ENCODE data around the gene CELF1.

Gene CELF1

GRCh38 chr11:47443817-47444216 lies 109.1 kb downstream of the CELF1 start:
- Mint-ChIP-seq H3K27me3 (no peaks in the 10 kb centered on the region), H3K36me3 (no peaks in the 10 kb centered on the region), H3K27ac (no peak overlapping the region)

GRCh38 chr11:47443028-47443700 lies 109.8 kb downstream of the CELF1 start:
- Mint-ChIP-seq H3K36me3 (no peaks in the 10 kb centered on the region), H3K9me3 (no peaks in the 10 kb centered on the region), H3K4me1 (no peaks in the 10 kb centered on the region), H3K4me3 (no peak overlapping the region), H3K27ac (no peak overlapping the region), H3K27me3 (no peaks in the 10 kb centered on the region)

More at GRCh38 chr11:47443817-47444216, 109.1 kb downstream of the CELF1 start:
- no peak overlapping the region for H3K4me3 Mint-ChIP-seq
- no peaks in the 10 kb centered on the region for H3K4me1 Mint-ChIP-seq
- H3K9me3 Mint-ChIP-seq, result no peaks in the 10 kb centered on the region

DNA sequence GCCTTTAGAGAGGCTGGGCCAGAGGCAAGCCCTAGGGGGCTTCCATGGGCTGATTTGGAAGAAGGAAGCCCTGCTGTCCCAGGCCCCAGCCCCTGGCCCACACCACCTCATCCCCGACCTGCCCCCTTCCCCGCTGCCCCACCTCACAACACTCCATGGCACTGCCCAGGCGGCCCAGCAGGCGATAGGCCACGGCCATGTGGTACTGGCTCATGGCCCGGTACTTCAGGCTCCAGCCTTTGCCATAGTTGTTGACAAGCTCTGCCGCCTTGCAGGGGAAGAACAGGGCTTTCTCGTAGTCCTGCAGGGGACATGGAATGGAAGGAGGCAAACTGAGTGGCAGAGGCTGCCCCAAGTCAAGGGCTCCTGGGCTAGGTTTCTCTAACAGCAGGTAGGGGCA lies 110.4 kb downstream of the CELF1 start:
- H3K27me3 Mint-ChIP-seq, result no peaks in the 10 kb centered on the region
- H3K9me3 Mint-ChIP-seq, result no peaks in the 10 kb centered on the region
- H3K4me1 Mint-ChIP-seq, result no peaks in the 10 kb centered on the region
- no peak overlapping the region for H3K27ac Mint-ChIP-seq
- H3K36me3 Mint-ChIP-seq, result no peaks in the 10 kb centered on the region
- no peak overlapping the region for H3K4me3 Mint-ChIP-seq

GRCh38 chr11:47441421-47441820 lies 111.5 kb downstream of the CELF1 start:
- no peak overlapping the region for H3K4me3 Mint-ChIP-seq
- no peaks in the 10 kb centered on the region for H3K4me1 Mint-ChIP-seq
- no peaks in the 10 kb centered on the region for H3K36me3 Mint-ChIP-seq
- no peak overlapping the region for H3K27ac Mint-ChIP-seq
- no peaks in the 10 kb centered on the region for H3K27me3 Mint-ChIP-seq
- no peaks in the 10 kb centered on the region for H3K9me3 Mint-ChIP-seq

- H3K27me3 Mint-ChIP-seq, result no peaks in the 10 kb centered on the region
- no peaks in the 10 kb centered on the region for H3K9me3 Mint-ChIP-seq
- H3K4me1 Mint-ChIP-seq, result no peaks in the 10 kb centered on the region
- H3K27ac Mint-ChIP-seq, result no peak overlapping the region
- H3K36me3 Mint-ChIP-seq, result no peaks in the 10 kb centered on the region
- H3K4me3 Mint-ChIP-seq, result no peak overlapping the region
Observed at GRCh38 chr11:47440054-47440476, 112.9 kb downstream of the CELF1 start.

DNA sequence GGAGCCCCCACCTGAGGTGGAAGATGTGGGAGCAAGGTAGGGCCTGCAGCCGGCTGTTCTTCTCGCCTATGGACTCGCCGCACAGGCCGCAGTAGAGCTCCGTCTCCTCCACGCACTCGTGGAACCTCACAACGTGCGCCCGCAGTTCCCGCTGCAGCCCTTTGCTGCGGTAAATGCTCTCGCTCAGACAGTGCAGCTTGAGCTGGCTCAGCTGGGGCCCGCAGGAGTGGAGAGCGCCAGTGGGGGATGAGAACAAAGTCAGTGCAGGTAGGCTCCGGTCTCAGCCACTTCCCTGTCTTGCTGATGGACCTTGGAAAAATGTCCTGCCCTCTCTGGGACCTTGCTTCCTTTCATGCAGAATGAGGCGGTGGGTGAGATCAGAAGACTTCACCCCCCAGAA lies 114.2 kb downstream of the CELF1 start:
- Mint-ChIP-seq H3K4me1 (no peaks in the 10 kb centered on the region), H3K4me3 (no peak overlapping the region), H3K27me3 (no peaks in the 10 kb centered on the region), H3K27ac (no peak overlapping the region), H3K36me3 (no peaks in the 10 kb centered on the region), H3K9me3 (no peaks in the 10 kb centered on the region)

DNA sequence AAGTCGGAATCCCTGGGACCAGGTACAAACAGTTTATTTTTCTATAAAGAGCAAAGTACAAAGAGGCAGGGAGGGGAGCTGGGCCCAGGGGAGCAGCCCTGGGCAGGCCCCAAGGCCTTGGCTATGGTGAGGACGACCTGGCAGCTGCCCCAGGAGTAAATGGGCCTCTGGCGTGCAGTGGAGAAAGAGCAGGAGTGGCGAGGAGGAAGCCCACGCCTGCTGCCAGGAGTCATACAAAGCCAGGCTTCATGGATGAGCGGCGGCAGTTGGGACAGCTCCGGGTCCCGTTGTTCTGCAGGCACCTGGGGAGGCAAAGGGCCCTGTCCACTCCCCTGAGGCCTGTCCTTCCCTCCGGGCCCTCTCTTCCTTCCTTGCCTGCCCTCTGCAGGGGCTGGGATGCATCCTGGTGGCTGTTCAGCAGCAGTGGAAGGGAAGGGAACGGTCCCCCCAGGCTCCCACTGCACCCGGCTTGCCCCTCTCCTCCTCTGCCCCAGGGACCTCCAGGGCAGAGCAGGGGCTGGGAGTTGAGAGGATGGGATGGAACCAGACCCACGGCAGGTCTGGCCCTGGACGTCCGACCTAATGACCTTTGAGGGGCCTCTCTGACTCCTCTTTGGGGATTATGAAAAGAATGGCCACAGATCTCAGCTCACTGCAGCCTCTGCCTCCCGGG lies 115.0 kb downstream of the CELF1 start:
- Mint-ChIP-seq H3K4me1 (no peaks in the 10 kb centered on the region), H3K9me3 (no peaks in the 10 kb centered on the region), H3K36me3 (no peaks in the 10 kb centered on the region), H3K4me3 (no peak overlapping the region), H3K27ac (no peak overlapping the region), H3K27me3 (no peaks in the 10 kb centered on the region)

DNA sequence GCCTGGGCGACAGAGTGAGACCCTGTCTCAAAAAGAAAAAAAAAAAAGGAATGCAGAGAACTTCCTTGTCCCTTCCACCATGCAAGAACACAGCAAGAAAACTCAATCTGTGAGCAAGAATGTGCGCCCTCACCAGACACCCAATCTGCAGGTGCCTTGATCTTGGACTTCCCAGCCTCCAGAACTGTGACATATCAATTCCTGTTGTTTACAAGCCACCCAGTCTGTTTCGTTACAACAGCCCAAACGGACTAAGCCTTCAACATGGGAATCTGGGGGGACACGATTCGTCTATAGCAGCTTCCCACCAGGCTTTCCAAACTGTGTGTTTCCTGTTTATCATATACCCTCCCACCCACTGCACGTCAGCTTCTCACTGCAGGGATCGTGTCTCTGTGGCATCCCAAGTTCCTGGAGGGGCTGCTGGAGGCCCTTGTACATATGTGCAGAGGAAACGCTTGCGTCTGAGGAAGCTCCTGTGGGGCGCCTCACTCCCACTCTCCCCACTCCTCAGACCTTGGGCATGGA lies 115.7 kb downstream of the CELF1 start:
- no peaks in the 10 kb centered on the region for H3K4me1 Mint-ChIP-seq
- no peak overlapping the region for H3K27ac Mint-ChIP-seq
- no peaks in the 10 kb centered on the region for H3K9me3 Mint-ChIP-seq
- H3K4me3 Mint-ChIP-seq, result no peak overlapping the region
- H3K27me3 Mint-ChIP-seq, result no peaks in the 10 kb centered on the region
- H3K36me3 Mint-ChIP-seq, result no peaks in the 10 kb centered on the region

GRCh38 chr11:47436726-47437125 lies 116.2 kb downstream of the CELF1 start:
- Mint-ChIP-seq H3K27ac (no peak overlapping the region), H3K4me1 (no peaks in the 10 kb centered on the region), H3K27me3 (no peaks in the 10 kb centered on the region), H3K9me3 (no peaks in the 10 kb centered on the region), H3K4me3 (no peak overlapping the region), H3K36me3 (no peaks in the 10 kb centered on the region)

- Mint-ChIP-seq H3K27ac (no peak overlapping the region), H3K4me3 (no peak overlapping the region), H3K9me3 (no peaks in the 10 kb centered on the region), H3K4me1 (no peaks in the 10 kb centered on the region), H3K36me3 (no peaks in the 10 kb centered on the region), H3K27me3 (no peaks in the 10 kb centered on the region)
Observed at GRCh38 chr11:47435687-47436086, 117.2 kb downstream of the CELF1 start.

GRCh38 chr11:47434011-47434786 lies 118.7 kb downstream of the CELF1 start:
- Mint-ChIP-seq H3K27ac (no peak overlapping the region), H3K9me3 (no peaks in the 10 kb centered on the region), H3K27me3 (no peaks in the 10 kb centered on the region), H3K36me3 (no peaks in the 10 kb centered on the region), H3K4me3 (no peak overlapping the region), H3K4me1 (no peaks in the 10 kb centered on the region)

- no peak overlapping the region for H3K4me3 Mint-ChIP-seq
- no peaks in the 10 kb centered on the region for H3K9me3 Mint-ChIP-seq
- no peaks in the 10 kb centered on the region for H3K36me3 Mint-ChIP-seq
- no peaks in the 10 kb centered on the region for H3K27me3 Mint-ChIP-seq
- H3K27ac Mint-ChIP-seq, result no peak overlapping the region
- no peaks in the 10 kb centered on the region for H3K4me1 Mint-ChIP-seq
Observed at GRCh38 chr11:47433157-47433556, 119.8 kb downstream of the CELF1 start.

- Mint-ChIP-seq H3K4me1 (peaks cover 2% of the 10 kb centered on the region), H3K9me3 (no peaks in the 10 kb centered on the region), H3K27ac (no peak overlapping the region), H3K27me3 (no peaks in the 10 kb centered on the region), H3K4me3 (no peak overlapping the region), H3K36me3 (no peaks in the 10 kb centered on the region)
Observed at GRCh38 chr11:47431356-47432083, 121.4 kb downstream of the CELF1 start.

GRCh38 chr11:47430524-47430923 lies 122.4 kb downstream of the CELF1 start:
- Mint-ChIP-seq H3K27me3 (no peaks in the 10 kb centered on the region), H3K9me3 (no peaks in the 10 kb centered on the region), H3K4me3 (no peak overlapping the region), H3K27ac (no peak overlapping the region), H3K4me1 (peaks cover 12% of the 10 kb centered on the region), H3K36me3 (peaks cover 4% of the 10 kb centered on the region)
